ENCODE data around the gene PLCB4. TPM values are rescaled to one million over a fixed set of nuclear protein-coding genes. Genes with fewer than 3 reads are reported as not detected.

The PLCB4 gene
- polyA plus RNA-seq, 12 donors: 4.7 to 8.8 (median 6.4) TPM; not detected in 1

GRCh38 chr20:9220874-9221547 is 152.1 kb downstream of the PLCB4 start:
- no peak for DNase-seq

DNA sequence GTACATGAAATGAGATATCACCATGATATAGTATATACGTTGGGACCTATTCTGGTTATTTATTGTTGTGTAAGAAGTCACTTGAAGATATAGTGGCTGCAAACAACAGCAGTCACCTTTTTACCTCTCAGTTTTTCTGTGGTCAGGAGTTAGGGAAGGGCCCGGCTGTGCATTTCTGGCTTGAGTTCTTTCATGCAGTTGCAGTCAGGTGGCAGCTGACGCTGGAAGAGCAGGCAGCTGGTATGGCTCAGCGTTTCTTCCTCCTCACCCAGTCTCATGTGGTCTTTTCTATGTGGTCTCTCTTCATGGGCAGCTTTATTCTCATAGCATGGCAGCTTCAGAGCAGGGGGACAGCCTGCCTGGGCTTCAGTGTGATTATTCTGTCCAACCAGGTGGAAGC is 154.4 kb downstream of the PLCB4 start:
- DNase-seq: no peak

DNA sequence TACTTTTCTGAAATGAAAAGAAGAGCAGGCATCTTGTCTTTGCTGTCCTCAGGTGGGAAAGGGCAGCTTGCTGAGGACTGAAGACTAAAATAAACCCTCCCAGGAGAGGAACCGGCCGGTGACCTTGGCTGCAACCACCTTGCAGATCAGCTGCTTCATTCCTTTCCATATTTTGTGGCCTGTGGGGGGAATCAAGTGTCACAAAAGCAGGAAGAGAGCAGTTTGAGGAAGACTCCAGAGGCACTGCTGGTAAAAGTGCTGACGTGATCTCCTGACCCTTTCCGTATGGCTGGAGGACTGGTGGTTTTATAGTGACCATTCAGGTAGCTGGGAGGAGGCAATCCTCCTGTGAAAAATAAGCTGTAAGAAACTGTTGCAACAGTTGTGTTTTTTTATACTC is 157.0 kb downstream of the PLCB4 start:
- no peak for DNase-seq

DNA sequence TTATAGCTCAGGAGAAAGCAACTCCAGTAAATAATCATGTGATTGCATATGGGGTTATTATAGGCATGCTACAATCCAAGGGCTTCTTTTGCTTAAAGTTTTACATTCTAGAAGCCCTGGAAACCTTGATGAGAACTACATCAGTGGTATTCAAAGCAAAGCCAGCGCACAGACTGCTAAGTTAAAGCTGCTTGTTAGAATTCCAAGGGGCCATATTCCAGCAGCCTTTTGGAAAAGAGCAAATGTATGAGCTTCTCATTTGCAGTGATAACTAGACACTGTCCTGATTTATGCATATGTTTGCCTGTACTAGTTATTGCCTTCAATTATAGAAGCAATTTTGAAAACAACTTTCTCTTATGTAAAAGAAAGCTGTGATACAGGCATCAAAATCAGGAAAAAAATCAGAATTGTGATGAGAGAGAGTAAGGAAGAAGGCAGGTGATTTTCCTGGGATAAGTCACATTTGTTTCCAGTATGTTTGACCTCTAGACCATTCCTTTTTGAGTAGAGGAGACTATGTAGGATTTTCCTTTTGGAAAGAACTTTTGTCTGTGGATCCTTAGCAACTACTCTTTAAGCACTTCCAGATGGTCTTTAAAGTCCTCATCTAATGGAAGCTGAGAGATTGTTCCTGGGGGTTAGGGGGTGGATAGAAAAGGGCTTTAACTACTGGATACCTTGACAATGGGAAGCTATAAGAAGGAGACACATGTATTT is 159.2 kb downstream of the PLCB4 start:
- peak; percentile 40 for DNase-seq

DNA sequence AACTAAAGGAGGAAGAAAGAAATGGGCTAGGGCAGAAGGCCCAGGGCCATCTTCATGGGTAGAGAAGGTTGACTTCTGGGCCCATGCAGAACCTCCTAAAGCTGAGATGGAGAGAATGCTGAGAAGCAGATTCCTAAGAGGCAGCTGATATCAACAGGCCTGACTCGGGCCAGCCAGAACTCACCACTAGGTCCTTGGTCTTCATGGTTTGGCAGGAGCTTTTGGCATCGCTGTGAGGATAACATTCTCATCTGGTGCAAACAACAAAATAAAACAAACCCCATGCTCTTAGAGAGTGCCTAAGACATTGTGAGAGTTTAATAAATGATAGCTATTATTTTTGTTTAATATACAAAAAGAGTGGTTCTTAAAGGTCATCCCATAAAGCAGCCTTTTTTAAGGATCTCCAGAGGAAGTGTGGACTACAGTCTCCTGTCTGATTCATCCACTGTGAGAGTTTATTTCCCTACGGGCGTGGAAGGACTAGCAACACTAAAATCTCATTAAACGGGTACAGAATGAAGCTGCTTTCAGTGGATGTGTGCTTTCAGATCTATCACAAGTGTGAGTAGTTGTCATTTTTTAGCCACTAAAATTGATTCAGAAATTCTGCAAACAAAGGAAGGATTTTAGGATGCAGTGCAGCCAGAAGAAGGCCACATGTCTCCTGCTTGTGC is 160.0 kb downstream of the PLCB4 start:
- DNase-seq: no peak

DNA sequence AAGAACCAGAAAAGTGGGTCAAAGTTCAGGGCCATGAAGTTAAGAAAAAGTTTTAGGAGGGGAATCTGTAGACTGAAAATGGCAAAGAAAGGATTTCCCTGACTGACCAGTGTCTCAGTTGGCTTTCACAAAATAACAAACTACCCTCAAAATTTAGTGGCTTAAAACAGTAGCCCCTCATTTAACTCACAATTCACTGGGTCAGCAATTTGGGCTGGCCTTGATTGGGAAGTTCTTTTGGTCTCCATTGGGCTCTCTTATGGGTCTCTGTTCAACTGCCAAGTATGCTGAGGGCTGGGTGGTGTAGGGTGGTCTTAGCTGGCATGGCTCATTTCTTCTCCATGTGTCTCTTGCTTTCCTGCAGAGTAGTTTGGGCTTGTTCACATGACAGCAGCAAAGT is 161.5 kb downstream of the PLCB4 start:
- no peak for DNase-seq

DNA sequence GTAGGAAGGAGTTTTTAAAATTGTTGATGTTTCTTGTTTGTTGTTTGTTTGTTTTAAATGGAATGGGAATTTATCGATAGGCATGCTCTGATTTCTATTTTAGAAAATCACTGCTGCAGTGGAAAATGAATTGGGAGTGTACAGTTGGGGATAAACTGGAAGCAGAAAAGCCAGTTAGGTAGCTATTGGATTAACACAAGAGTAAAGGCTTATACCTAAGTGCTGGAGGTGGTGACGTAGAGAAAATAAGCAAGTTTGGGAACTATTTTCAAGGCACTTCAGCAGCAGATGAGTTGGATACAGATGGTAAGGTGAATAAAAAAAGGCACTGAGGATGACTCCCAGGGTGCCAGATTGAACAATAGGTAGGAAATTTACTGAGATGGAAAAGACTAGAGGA is 164.9 kb downstream of the PLCB4 start:
- no peak for DNase-seq

DNA sequence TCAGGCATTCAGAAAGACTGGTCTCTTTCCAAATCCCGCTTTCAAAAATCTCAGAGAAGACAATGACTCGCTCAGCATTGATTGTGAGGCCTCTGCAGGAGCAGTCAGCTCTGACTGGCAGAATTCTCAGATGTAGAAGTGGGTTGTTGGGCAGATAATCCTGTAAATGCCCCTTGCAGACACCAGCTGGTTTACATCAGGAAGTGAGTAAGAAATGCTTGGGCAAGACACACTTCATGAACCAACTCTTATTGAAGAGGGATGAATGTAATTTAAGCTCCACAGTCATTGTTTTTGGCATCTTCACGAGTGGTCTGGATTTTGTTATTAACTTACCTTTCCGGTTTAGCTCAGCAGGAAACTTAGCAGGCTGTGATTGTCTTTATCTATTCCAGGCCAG is 166.6 kb downstream of the PLCB4 start:
- DNase-seq: no peak

GRCh38 chr20:9236458-9236857 is 167.6 kb downstream of the PLCB4 start:
- DNase-seq: no peak

DNA sequence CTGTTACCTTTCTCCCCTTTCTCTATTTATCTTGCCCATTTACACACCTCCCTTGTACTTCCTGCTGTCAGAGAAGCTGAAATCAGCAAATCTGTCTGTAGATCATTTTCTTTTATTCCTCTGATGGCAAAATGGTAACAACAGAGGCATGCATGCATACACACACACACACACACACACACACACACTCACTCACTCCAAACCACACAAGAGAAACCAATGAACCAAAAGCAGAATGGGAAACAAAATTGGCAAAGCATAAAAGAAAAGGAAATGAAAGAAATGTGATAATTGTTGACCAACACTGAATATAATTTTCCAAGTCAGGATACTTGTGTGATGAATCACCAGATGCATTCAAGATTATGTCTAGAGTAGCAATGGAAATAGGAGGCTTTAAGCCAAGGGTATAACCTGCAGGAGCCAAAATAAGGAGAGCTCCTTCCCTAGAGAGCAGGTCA is 172.4 kb downstream of the PLCB4 start:
- no peak for DNase-seq

DNA sequence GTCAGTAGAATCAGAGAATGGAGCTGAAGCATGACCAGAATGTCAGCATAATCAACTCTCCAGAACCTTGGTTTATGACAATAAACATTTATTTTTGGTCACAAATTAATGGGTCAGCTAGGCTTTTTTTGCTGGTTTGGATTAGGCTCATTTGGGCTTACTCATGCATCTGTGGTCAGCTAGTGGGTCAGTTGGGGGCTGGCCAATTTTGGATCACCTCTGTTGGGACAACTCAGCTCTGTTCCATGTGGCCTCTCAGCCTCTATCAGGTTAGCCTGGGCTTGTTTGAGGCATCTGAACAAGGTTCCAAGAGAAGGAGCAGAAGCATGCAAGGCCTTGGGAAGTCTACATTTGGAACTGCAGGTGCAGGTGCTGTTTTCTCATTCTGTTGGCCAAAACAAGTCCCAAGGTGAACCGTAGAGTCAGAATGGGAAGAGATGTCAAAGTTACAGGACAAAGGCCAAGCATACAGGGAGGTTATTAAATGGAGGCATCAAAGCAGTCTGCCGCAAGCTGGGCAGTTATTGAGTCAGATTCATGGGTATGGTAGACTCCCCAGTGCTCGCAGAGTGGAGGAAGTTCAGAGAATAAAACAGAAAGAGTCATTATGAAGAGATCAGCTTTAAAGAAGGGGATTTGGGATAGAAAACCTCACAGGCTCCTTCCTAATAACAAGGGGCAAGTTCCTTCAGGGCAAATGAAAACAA is 173.0 kb downstream of the PLCB4 start:
- DNase-seq: no peak

- no peak for DNase-seq
Observed at GRCh38 chr20:9243986-9244385, 175.1 kb downstream of the PLCB4 start.

DNA sequence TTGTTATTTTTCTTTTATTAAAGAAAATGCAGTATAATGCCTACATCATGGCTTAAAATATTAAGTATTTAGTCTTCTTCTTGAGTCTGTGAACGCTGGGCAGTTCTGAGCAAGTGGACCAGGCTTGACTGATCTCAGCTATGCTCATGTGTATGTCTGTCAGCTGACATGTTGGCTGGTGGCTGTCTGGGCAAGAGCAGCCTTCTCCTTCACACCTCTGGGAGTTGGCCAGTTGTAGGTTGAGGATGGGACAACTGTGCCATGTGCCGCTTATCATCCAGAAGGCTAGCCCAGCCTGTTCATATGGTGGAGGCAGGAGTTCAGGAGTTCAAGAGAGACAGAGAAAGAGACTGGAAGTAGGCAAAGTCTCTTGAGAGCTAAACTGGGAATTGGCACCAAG is 175.9 kb downstream of the PLCB4 start:
- DNase-seq: no peak

- DNase-seq: no peak
Observed at GRCh38 chr20:9246731-9247130, 177.8 kb downstream of the PLCB4 start.

GRCh38 chr20:9250511-9250910 is 181.6 kb downstream of the PLCB4 start:
- no peak for DNase-seq

DNA sequence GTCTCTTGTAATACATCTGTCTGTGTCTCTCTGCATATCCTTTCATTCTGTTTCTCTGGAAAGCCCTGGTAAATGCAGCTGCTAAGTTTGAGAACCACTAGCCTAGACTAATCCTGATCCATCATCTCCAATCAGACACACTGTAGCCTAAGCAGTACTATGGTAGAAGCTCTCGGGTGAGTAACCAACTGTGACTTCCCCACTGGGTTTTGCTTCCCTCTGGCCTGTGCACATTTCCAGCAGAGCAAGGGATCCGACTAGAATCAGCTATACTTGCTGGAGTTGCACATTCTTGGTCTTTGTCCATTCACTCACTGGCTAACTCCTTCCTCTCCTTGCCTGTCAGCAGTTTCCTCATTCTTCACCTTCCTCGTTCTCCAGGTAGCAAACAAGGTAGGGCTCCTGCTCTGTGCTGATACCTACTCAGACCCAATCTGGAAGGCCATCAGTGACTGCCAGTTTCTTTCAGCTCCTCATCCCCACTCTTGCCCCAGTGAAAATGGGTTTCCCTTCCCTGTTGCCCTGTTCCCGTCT is 184.2 kb downstream of the PLCB4 start:
- DNase-seq: no peak

DNA sequence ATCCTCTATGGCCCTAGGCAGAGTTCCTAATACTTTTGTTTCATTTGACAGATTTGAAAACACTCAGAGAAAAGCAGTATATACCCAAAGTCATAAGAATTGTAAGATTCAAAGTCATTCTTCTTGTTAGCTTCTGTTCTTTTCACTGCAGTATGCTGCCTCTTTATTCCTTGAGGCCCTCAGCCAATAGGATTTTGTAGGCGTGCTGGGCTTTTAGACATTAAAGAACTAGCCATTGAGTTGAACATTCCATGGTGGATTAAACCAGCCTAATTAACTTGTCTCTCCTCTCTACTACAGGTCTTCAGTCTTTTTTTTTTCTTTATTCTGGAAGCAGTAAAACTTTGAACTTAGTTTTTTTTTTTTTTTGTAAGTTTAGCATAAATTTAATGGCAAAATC is 186.3 kb downstream of the PLCB4 start:
- no peak for DNase-seq

DNA sequence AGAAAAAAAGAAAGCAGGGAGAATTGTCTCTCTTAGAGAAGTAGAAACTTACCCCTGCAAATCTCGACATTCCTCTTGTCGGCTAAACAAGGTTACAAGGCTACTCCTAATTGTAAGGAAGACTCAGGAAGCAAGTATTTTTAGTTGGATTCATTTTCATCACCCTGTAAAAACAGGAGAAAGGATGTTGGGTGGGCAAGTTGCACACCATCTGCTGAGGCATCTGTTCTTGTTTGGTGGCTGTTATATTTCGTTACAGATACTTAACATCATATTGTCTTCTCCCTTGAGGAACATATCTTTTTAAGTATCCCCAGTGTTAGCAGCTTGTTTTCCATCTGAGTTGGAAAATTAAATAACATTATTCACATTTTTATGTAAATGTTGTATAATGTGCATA is 187.5 kb downstream of the PLCB4 start:
- DNase-seq: no peak

DNA sequence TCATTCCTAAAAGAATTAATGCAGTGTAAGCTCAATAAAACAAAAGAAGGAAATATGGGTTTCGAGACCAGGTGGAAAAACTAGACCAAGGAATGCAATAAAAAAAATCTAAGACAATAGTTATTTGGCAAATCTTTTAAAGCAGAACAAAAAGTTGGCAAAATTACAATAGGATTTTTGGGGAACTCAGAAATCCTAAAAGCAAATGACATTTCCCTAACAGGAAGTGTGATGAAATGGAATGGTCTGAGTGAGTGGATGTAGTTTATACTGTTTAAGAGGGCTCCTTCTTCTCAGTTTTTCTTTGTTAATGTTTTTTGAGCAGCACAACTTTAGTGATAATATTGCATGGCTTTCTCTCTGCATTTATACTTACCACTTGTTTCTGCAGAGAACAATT is 190.0 kb downstream of the PLCB4 start:
- DNase-seq: no peak

DNA sequence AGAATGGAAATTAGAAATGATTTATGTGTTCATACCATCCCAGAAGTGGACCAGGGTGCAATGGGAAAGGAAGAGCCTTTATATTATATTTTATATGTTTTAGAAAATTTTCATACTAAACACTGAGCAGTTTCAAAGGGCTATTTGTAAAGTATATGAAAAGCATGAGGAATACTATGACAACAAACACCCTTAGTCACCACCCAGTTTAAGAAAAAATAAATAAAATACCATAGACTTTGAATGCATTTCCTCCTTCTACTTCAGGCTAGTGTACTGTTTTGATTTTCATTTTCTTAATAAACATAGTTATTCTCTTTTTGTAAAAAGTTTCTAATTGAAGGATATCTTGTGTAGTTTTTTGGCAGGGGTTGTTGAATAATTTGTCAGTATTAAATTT is 191.1 kb downstream of the PLCB4 start:
- DNase-seq: no peak

DNA sequence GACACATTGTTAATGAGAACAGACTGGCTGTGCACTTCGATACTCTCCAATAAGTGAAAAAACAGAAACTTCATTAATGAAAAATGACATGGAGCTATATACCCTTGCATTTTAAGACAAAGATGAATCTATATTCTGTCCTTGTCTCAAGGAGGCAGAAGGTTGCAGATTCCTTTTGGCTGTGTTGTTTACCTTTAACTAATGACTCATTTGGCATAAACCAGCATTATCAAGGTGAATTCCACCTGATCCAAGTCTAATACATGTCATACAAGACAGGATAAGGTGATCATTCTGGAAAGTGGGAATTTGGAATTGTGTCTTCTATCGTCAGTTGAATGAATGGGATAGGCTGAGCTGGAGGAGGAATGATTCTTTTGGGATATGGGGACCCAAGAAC is 192.9 kb downstream of the PLCB4 start:
- no peak for DNase-seq

- peak; percentile 25 for DNase-seq
Observed at GRCh38 chr20:9262653-9263194, 193.8 kb downstream of the PLCB4 start.
